Measurements from ENCODE around the gene GABBR2.

GABBR2 gene

DNA sequence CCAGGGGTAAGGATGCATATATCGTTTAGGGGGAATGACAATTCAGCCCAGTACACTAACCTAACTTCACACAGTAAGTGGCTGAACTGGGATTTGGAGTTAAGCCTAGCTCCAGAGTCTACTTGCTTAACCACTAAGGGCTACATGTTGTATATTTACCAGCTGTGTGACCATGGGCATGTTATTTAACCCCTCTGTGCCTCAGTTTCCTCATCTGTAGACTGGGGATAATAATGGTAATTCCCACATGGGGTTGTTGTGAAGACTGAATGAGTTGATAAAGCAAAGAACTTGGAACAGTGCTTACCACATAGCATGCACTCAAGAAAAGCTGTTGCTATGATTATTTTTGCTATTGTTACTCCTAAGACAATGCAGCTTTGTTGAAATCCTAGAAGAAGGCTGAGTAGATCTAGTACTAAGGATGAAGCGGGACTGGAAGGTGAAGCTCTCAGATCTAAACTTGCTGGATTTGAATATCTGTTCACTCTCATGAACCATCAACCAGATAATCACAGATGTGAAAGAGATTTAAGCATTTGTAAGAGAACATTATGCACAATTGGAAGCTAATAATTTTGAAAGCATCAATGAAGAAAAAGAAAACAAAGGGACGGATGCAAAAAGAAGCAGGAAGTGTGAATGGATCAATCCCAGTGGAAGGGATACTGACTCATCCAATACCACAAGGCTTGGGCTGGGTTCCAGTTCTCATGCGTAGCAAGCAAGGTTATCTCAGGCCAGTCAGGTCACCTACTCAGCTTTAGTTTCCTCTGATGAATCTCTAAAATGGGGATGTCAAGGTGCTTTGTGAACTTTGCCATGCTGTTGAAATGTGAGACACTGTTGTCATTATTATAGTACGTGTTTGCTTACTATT, 374.8 kb downstream of the GABBR2 start:
- in situ Hi-C loops (cut with MboI; ENCODE audit: low sequenced_read_pairs) = no loop called here

DNA sequence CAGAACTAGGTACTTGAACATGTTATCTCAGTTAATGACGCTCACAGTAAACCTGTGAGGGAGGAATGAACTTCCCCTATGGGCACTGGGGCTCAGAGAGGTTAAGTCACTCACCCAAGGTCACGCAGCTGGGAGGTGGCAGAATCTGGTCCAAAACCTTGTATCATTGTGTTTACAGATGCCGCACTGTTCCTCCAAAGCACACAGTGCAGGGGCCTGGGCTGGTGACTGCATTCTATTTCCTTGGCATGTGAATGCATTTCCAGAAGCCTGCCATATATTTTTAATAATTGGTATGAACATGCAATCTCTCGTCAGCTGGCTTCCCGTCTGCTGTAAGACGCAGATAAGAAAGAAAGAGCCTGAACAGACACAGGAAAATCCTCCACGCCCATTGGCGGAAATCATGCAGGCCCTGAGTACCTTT, 376.3 kb downstream of the GABBR2 start:
- in situ Hi-C loops (cut with MboI; ENCODE audit: low sequenced_read_pairs) = no loop called here

DNA sequence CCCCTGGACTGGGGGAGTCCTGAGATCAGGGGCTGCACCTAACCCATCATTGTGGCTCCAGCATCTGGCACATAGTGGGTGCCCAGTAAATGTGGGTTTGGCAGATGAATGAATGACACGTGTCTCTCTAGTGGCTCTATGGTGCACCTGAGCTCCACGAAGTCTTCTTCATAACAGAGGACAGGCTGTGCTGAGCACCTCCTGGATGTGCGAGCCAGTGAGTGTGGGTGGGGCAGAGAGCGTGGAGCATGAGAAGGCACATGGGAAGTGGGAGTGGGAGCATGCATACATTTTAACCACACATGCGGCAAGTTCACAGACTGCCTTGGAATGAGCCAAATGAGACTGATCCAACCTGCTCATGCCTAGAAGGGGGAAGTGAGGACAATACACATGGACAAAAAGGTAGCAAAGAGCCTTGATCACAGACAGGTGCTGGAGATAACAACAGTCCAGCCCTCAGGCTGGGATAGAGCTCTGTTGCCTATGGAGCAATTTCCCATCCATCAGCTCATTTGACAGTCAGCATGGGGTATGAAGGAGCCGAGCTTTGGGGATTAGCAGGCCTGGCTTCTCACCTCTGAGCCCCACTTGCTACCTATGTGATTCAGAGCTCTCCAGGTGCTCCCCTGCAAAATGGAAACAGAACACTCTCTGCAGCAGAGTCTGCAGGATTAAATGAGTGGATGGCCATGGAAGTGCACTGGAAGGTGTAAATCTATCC, 377.0 kb downstream of the GABBR2 start:
- in situ Hi-C loops (cut with MboI; ENCODE audit: low sequenced_read_pairs) = no loop called here

DNA sequence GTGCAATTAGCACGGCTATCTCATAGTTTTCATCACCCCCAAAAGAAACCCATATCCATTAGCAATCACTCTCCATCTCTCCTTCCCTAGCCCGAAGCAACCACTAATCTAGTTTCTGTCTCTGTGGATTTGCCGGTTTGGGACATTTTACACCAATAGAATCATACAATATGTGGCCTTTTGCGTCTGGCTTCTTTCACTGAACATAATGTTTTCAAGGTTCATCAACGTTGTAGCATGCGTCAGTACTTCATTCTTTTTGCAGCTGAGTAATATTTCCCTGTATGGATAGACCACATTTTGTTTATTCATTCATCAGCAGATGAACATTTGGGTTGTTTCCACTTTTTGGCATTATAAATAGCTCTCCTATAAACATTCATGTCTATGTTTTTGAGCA, 377.9 kb downstream of the GABBR2 start:
- in situ Hi-C loops (cut with MboI; ENCODE audit: low sequenced_read_pairs) = no loop called here

DNA sequence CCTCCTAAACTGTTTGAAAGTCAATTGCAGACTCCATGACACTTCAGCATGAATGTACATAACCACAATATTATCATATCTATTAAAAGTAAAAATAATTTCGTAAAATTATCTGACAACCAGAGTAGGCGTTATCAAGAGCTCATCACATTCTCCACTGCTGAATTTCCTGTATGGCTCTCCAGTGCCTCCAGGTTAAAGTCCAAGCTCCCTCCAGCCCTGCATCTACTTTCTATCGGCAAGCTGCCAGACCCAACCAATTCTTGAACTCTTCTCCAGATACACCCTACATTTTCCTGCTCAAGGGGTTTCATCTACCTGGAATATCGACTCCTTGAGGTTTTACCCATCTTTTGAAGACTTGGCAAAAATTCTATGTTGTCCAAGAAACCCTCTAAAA, 378.8 kb downstream of the GABBR2 start:
- in situ Hi-C loops (cut with MboI; ENCODE audit: low sequenced_read_pairs) = no loop called here

DNA sequence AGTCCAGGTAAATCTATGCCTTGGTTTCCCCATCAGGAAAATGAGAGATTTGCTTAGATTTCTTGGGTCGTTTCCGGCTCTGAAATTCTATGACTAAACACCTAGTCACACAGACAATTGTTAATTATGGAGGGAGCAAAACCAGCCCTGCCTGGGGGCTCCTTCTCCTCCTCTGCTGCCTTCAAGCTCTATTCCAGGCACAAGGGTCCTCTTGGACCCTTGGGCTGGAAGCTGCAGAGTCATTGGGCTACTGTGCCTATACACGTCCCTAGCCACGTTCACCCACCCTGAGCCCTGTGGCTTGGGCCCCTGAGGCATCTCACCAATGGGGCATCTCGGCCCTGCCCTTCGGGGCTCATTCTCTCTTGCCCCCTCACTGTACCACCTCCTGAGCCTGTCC, 379.5 kb downstream of the GABBR2 start:
- in situ Hi-C loops (cut with MboI; ENCODE audit: low sequenced_read_pairs) = no loop called here

DNA sequence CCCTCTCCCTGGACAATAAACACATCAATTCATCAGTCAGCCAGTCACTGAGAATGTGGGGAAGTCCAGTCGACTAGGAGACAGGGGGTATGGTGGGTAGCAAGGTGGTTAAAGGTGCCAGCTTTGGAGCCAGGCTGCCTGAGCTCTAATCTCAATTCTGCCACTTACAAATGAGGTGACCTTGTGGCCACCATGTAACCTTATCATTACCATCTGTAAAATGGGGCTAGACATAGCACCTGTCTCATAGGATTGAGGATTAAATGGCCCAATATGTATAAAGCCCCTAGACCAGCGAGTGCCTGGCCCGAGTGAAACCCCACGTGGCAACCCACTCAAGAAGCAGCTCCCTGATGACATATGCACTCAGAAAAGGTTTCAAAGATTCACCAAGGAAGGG, 380.0 kb downstream of the GABBR2 start:
- in situ Hi-C loops (cut with MboI; ENCODE audit: low sequenced_read_pairs) = no loop called here

DNA sequence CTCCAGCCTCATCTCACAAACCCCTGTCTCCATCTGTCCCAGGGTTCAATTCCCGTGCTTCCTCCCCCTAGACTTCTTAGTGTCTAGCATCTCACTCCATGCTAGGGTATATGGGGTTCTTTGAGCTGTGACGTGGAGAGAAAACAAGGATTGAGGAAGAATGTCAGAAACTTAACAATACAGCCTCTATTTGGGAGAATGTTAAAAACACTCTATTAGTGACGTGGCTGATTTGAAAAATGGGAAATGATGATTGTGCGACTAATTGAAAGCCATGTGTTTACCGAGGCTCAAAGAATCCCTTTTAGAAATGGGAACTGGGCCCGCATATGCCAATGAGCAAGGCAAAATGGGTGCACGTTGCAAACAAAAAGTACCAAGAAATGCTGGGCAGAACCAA, 380.6 kb downstream of the GABBR2 start:
- in situ Hi-C loops (cut with MboI; ENCODE audit: low sequenced_read_pairs) = no loop called here

DNA sequence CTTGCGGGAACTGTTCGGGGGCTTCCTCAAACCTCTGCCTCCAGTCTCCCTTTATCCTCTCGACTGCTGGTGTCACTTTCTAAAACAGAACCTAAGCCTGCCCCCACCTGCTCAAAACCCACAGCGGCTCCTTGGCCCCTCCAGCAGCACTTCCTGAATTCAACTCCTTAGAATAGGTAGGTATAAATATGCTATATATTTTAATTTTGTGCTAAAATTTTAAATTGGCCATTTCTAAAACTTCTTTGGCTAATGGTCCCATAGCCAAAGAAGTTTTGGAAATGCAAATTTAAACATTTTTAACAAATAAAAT, 381.5 kb downstream of the GABBR2 start:
- in situ Hi-C loops (cut with MboI; ENCODE audit: low sequenced_read_pairs) = no loop called here

DNA sequence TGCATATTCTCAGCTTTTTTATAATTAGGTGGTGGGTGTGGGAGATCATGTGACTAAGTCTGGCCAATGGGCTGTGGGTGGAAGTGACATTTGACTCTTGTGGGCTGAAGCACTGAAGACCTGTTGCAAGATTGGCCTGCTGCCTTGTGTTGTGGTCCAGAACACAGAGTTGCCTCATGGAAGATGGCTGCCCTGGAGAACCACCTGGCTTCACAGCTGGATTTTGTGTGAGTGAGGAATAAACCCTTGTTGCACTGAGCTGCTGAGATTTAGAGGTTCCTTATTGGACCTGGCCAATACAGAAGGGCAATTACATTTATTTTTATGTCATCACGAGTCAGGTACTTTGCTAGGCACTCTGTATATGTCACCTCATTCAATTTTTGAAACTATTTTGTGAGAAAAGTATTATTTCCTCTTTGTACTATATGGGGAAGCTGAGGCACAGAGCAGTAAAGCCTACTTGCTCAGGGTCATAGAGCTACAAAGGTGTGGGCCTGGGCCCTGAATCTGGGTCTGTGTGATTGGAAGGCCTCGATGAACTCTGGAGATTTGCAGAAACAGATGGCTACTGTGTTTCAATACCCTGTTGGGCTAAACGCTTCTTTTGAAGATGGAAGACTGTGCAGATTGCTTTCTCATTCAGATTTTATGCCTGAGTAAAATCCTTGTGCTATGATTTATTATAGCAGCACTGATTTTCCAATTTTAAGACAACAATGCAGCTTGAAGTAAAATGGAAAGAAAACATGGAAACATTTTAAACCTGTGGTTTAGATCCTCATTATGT, 382.1 kb downstream of the GABBR2 start:
- in situ Hi-C loops (cut with MboI; ENCODE audit: low sequenced_read_pairs) = no loop called here

DNA sequence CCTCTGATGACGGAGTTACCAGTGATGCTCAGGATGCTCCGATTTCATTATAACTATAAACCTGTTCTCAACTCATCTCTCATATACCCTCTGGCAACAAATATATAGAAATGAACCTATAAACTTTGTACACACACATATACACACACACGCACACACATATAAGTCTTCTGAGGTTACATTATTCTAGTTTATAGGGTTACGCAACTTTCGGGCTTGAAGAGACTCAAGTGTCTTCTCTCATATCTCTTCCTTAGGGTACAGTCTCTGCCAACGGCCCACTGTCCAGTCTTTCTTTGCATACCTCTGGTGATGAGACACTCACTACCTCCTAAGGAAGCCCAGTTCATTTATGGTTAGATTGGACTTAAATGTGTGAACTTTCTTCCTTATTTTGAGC, 383.9 kb downstream of the GABBR2 start:
- in situ Hi-C loops (cut with MboI; ENCODE audit: low sequenced_read_pairs) = no loop called here

DNA sequence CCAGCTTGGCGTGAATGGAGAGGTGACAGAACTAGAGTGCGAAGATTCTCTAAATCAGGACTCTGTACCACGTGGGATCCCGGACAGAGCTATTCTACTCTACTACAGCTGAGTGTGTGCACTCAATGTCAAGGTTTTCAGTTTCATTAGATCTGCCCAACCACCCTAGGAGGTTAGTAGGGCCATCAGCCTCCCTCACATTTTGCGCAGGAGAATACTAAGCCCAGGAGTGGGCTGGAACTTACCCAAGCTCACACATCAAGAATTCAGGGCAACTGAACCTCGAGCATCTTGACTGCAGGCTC, 385.0 kb downstream of the GABBR2 start:
- in situ Hi-C loops (cut with MboI; ENCODE audit: low sequenced_read_pairs) = no loop called here

DNA sequence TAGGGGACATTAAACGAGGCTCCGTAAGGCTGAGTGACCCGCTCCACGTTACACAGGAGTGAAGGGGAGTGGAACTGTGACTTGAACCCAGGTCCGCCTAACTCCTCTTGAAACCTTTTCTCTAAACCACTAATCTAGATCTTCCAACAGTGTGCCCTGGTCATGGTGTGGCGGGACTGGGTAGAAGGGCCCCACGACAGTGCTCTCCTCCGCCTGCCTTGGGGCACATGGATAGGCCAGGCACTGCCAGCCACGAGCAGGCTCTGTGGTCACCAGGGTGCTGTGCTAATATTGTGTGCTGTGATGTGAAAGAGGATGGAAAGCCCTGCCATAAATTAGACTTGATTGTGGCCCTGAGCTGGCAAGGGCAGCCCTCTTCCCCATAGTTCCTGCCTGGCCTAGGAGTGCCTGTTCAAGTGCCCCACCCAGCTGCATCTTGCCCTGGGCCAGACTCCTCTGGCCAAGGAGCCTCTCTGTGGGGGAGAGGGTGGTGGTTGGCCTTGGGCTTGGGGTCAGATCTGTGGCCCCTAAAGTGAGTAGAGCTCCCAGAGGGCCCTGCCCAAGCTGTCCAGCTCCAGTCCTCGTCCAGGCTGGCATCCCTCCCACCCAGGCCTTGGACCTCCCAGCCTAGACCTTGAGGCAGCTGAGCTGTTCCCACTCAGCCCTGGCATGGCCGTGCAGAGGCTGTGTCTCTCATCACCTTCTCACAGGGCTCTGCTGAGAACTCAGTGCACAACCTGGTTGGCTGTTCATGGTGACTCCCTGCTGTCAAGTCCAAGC, 385.5 kb downstream of the GABBR2 start:
- in situ Hi-C loops (cut with MboI; ENCODE audit: low sequenced_read_pairs) = no loop called here

DNA sequence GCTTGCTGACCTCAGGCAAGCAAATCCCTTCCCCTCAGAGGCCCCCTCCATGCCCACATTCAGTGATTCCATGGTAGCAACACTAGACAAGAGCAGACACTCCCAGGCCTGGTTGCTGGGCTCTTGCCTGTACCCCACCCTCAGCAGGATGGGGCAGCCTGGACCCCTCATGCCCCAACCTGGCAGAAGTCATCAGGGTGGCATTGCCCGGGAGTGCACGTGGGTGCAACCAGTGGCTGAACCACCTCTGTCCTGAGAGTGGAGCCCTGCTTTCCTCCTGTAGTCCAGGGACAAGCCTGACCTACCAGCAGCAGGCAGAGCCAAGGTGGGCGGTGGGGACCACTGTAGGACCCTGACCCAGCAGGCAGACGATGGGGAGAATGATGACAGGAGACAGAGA, 387.5 kb downstream of the GABBR2 start:
- in situ Hi-C loops (cut with MboI; ENCODE audit: low sequenced_read_pairs) = no loop called here

DNA sequence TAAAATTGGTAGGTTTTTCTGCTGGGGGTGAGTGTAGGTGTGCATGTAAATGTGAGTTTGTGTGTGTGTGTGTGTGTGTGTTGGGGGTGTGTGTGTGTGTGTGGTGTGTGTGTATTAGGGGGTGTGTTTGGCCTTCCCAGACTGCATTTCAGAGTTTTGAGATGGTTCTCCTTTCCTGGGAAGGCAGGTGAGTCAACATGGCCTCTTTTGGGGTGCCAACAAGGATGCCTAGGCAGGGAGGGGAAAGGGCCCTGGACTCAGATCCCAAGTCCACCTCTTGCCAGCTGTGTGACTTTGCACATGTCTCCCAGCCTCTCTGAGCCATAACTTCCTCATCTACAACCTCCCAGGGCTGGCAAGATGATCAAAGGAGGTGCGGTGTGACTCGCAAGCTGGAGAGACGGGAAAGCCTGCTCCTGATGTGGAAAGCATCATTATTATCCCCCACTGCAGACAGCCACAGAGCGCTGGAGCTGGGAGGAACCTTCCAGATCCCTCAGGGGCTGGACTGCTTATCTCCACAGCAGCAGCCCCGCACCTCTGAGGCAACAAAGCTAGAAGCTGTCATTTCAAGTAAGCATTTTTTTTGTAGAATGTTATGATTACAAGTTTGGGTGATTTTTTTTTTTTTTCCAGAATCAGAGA, 389.8 kb downstream of the GABBR2 start:
- in situ Hi-C loops (cut with MboI; ENCODE audit: low sequenced_read_pairs) = no loop called here

DNA sequence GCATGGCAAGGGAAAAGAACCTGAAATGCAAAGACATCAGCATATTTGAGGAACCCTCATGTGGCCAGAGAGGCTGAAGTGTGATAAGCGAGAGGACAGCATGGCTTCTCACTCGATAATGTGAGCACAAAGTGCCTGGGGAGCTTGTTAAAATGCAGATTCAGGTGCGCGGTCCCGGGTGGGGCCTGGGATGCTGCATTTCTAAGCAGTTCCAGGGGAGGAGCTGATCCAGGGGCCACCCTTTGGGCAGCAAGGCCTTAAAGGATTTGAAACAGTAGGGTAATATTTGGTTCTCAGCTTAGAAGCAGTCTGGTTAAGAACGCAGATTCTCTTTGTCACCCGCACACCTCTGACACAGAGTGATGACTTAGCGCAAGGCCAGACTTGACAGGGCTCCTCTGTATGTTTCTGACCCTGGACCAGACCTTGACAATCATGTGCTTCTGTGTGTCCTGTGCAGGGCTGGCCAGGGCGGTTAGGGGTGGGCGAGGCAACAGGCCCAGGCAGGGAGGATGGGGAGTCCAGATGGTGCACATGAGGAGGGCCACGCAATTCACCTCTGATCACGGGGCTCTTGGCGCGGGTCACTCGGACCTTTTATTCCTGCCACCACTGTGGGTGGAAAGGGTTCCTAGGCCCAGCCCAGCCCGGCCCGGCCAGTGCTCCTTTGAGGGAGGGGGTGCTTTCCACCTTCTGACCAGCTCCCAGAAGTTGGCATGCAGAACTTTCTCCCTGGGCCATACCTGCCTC, 390.5 kb downstream of the GABBR2 start:
- in situ Hi-C loops (cut with MboI; ENCODE audit: low sequenced_read_pairs) = no loop called here

DNA sequence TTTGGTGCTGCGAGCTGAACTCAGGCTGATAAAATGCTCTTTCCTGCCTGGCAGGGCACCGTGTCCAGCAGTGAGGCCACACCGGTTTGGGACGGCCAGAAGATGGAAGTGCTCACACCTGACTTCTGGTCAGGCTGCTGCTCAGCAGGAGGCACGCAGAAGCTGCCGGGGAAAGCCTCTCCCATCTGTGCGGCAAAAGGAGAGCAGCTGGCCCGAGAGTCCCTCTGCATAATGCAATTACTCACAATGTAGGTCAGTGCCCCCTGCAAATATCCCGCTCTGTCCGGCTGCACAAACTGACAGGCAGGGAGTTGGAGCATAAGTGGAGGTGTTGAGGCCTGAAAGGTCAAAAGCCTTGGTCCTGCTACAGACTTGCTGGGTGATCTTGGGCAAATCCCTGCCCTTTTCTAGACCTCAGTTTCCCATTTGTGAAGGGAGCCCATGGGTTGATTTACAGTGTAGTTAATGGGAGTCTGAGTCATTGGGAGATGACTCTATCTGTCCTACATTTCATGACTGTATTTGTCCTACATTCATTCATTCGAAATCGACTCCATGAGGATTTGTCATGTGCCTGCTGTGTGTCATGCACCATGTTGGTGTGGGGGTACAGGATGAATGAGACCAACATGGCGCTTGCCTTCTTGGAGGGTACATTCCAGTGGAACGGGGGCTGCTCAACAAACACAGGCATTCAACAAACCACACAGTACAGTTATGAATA, 391.4 kb downstream of the GABBR2 start:
- in situ Hi-C loops (cut with MboI; ENCODE audit: low sequenced_read_pairs) = no loop called here

DNA sequence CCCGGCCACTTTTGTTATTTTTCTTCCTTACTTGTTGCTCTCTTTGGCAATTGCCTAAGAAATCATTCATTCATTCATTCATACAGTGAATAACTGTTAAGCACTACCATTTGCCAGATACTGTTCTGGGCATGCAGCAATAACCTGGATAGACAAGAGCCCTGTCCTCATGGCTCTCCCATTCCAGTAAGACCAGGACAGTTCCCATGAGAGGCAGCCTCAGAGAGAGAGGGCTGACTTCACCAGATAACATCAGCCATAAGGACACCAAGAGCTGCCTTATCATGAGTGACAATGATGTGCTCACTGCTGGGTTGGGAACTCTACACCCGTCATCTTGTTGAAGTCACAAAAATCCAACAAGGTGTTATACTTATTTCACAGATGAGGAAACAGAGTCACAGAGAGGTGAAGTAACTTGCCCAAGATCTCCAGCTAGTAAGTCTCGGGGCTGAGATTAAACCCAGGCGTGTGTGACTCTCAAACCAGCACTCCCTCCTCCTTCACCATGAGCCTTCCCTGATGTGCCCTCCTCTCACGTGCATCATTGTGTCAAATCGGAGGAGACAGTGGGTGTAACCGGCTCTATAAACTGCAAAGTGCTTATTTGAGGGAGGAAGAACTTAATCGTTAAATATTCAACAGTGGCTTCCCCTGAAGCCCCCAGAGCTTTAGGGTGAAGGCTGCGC, 392.1 kb downstream of the GABBR2 start:
- in situ Hi-C loops (cut with MboI; ENCODE audit: low sequenced_read_pairs) = no loop called here
